NCI-H128 (cell line): ENCODE measurements around the gene LSAMP.
"Not testable (repeated sequence)": the region's sequence is repeated elsewhere in the genome, so short reads cannot be mapped to it uniquely, and the experiment has no call there.

Source experiments
- DNase-seq: peaks from one replicate; lab custom pipeline; 2025; ENCODE audit not compliant: unreplicated experiment; lab: John Stamatoyannopoulos, UW

The LSAMP gene

GRCh38 chr3:115814778-115815380 lies 630.4 kb downstream of the LSAMP start:
- peak; percentile 82 for DNase-seq

GRCh38 chr3:115814006-115814405 lies 631.3 kb downstream of the LSAMP start:
- DNase-seq = no peak

GRCh38 chr3:115808816-115809215 lies 636.5 kb downstream of the LSAMP start:
- no peak for DNase-seq

- no peak for DNase-seq
Measured at GRCh38 chr3:115808244-115808643, 637.0 kb downstream of the LSAMP start.

- DNase-seq = no peak
Measured at GRCh38 chr3:115806501-115806900, 638.8 kb downstream of the LSAMP start.

- DNase-seq = no peak
Measured at GRCh38 chr3:115805520-115805919, 639.8 kb downstream of the LSAMP start.

- no peak for DNase-seq
Measured at GRCh38 chr3:115804713-115805119, 640.6 kb downstream of the LSAMP start.

- no peak for DNase-seq
Measured at GRCh38 chr3:115804200-115804599, 641.1 kb downstream of the LSAMP start.

- DNase-seq = no peak
Measured at GRCh38 chr3:115803661-115804060, 641.6 kb downstream of the LSAMP start.

- no peak for DNase-seq
Measured at GRCh38 chr3:115800489-115801075, 644.7 kb downstream of the LSAMP start.

GRCh38 chr3:115800065-115800464 lies 645.2 kb downstream of the LSAMP start:
- not testable (repeated sequence) for DNase-seq

- no peak for DNase-seq
Measured at GRCh38 chr3:115792206-115792955, 652.9 kb downstream of the LSAMP start.

- DNase-seq = not testable (repeated sequence)
Measured at GRCh38 chr3:115791271-115792153, 653.8 kb downstream of the LSAMP start.

GRCh38 chr3:115790759-115791158 lies 654.5 kb downstream of the LSAMP start:
- no peak for DNase-seq

GRCh38 chr3:115789481-115789880 lies 655.8 kb downstream of the LSAMP start:
- no peak for DNase-seq

- no peak for DNase-seq
Measured at GRCh38 chr3:115788921-115789470, 656.3 kb downstream of the LSAMP start.

- DNase-seq = no peak
Measured at GRCh38 chr3:115787818-115788217, 657.5 kb downstream of the LSAMP start.

GRCh38 chr3:115785782-115786181 lies 659.5 kb downstream of the LSAMP start:
- no peak for DNase-seq

- no peak for DNase-seq
Measured at GRCh38 chr3:115784739-115785536, 660.3 kb downstream of the LSAMP start.
